Activated T-cell treated with anti-CD3 and anti-CD28 coated beads, Interleukin-2, amount 50 U/mL, for 72 hours (primary cell): ENCODE data around the gene ELAPOR2. TPM values are rescaled to one million over a fixed set of nuclear protein-coding genes. Genes with fewer than 3 reads are reported as not detected.

Experiments
- ATAC-seq, 2 donors: fragments of 150-1000 bp; cut with Tn5 transposase; replicated peaks in 1 of 2; 2 replicates each; pipeline ENCODE4 v1.10.0; 2021; ENCODE audit warnings: moderate library complexity in 2 of 2, mild to moderate bottlenecking in 1 of 2
- DNase-seq, 2 donors: peaks; one replicate each; pipeline ENCODE4 v3.0.0; 2021 to 2022; ENCODE audit warnings: mixed read lengths in 1 of 2
- H3K27ac Mint-ChIP-seq: one replicate; pipeline ENCODE4 v1.8.0; 2022; ENCODE audit warnings: mild to moderate bottlenecking, moderate library complexity, mixed read lengths
- H3K27me3 Mint-ChIP-seq: one replicate; pipeline ENCODE4 v1.8.0; 2022; ENCODE audit warnings: low read depth, mixed read lengths
- H3K36me3 Mint-ChIP-seq, 2 donors: one replicate each; pipeline ENCODE4 v1.8.0; 2022; ENCODE audit warnings: mixed read lengths in 2 of 2, mild to moderate bottlenecking in 1 of 2; ENCODE audit not compliant: insufficient read depth in 2 of 2
- H3K4me1 Mint-ChIP-seq: one replicate; pipeline ENCODE4 v1.8.0; 2022; ENCODE audit warnings: low read depth, mixed read lengths
- H3K4me3 Mint-ChIP-seq, 2 donors: one replicate each; pipeline ENCODE4 v1.8.0; 2022; ENCODE audit warnings: mild to moderate bottlenecking in 2 of 2, mixed read lengths in 2 of 2, moderate library complexity in 2 of 2
- H3K9me3 Mint-ChIP-seq, 2 donors: one replicate each; pipeline ENCODE4 v1.8.0; 2022; ENCODE audit warnings: mixed read lengths in 2 of 2
- total RNA-seq, 2 donors: library from RNA; stranded (reverse); gene quantifications; one replicate each; pipeline ENCODE4 v1.2.3, GENCODE V29; 2022

The ELAPOR2 gene
- total RNA-seq, 2 donors from 2014 or later, result 9.3 to 16.8 TPM

GRCh38 chr7:87029078-87029477, 30.4 kb downstream of the ELAPOR2 start:
- no peaks in the 10 kb centered on the region for H3K27me3 Mint-ChIP-seq
- no peak overlapping the region for H3K27ac Mint-ChIP-seq
- no peaks in the 10 kb centered on the region for H3K4me1 Mint-ChIP-seq
- H3K4me3 Mint-ChIP-seq, result no peak overlapping the region
- ATAC-seq (no peak), DNase-seq (no peak)
- H3K9me3 Mint-ChIP-seq, result peaks cover 2 to 3% of the 10 kb centered on the region in 2 donors
- peaks cover 0 to 2% of the 10 kb centered on the region in 2 donors for H3K36me3 Mint-ChIP-seq

- H3K27me3 Mint-ChIP-seq, result no peaks in the 10 kb centered on the region
- no peak for DNase-seq
Measured at GRCh38 chr7:87028636-87029035, 30.8 kb downstream of the ELAPOR2 start.

GRCh38 chr7:87027900-87028299, 31.6 kb downstream of the ELAPOR2 start:
- H3K27ac Mint-ChIP-seq, result no peak overlapping the region
- DNase-seq (no peak), ATAC-seq (no peak)
- no peaks in the 10 kb centered on the region for H3K4me1 Mint-ChIP-seq
- H3K4me3 Mint-ChIP-seq, result no peak overlapping the region
- peaks cover 2 to 3% of the 10 kb centered on the region in 2 donors for H3K9me3 Mint-ChIP-seq
- no peaks in the 10 kb centered on the region for H3K27me3 Mint-ChIP-seq
- peaks cover 0 to 2% of the 10 kb centered on the region in 2 donors for H3K36me3 Mint-ChIP-seq

More at GRCh38 chr7:87028636-87029035, 30.8 kb downstream of the ELAPOR2 start:
- Mint-ChIP-seq H3K4me3 (no peak overlapping the region), H3K36me3 (peaks cover 0 to 2% of the 10 kb centered on the region in 2 donors), H3K27ac (no peak overlapping the region), H3K4me1 (no peaks in the 10 kb centered on the region), H3K9me3 (peaks cover 2 to 3% of the 10 kb centered on the region in 2 donors)
- ATAC-seq, result no peak

GRCh38 chr7:87021285-87021684, 38.2 kb downstream of the ELAPOR2 start:
- no peaks in the 10 kb centered on the region for H3K9me3 Mint-ChIP-seq
- H3K27ac Mint-ChIP-seq, result no peak overlapping the region
- DNase-seq, result no peak
- H3K4me3 Mint-ChIP-seq, result no peak overlapping the region
- no peak for ATAC-seq
- no peaks in the 10 kb centered on the region for H3K4me1 Mint-ChIP-seq
- H3K36me3 Mint-ChIP-seq, result no peaks in the 10 kb centered on the region
- no peaks in the 10 kb centered on the region for H3K27me3 Mint-ChIP-seq

- peaks cover 12% of the 10 kb centered on the region for H3K27me3 Mint-ChIP-seq
- no peaks in the 10 kb centered on the region for H3K36me3 Mint-ChIP-seq
- H3K27ac Mint-ChIP-seq, result no peak overlapping the region
- H3K4me3 Mint-ChIP-seq, result no peak overlapping the region
- no peak for ATAC-seq
- no peaks in the 10 kb centered on the region for H3K4me1 Mint-ChIP-seq
- DNase-seq, result no peak
- no peaks in the 10 kb centered on the region for H3K9me3 Mint-ChIP-seq
Measured at GRCh38 chr7:87016606-87017005, 42.8 kb downstream of the ELAPOR2 start.

GRCh38 chr7:87013840-87014190, 45.6 kb downstream of the ELAPOR2 start:
- no peak overlapping the region for H3K4me3 Mint-ChIP-seq
- H3K27ac Mint-ChIP-seq, result no peak overlapping the region
- DNase-seq, result no peak
- H3K36me3 Mint-ChIP-seq, result no peaks in the 10 kb centered on the region
- peaks cover 12% of the 10 kb centered on the region for H3K27me3 Mint-ChIP-seq
- no peaks in the 10 kb centered on the region for H3K9me3 Mint-ChIP-seq
- no peaks in the 10 kb centered on the region for H3K4me1 Mint-ChIP-seq
- ATAC-seq, result no peak

- Mint-ChIP-seq H3K9me3 (no peaks in the 10 kb centered on the region), H3K36me3 (no peaks in the 10 kb centered on the region)
- no peak for DNase-seq
Measured at GRCh38 chr7:87013136-87013839, 46.2 kb downstream of the ELAPOR2 start.

More at GRCh38 chr7:87013136-87013839, 46.2 kb downstream of the ELAPOR2 start:
- Mint-ChIP-seq H3K27ac (no peak overlapping the region), H3K4me3 (no peak overlapping the region), H3K4me1 (no peaks in the 10 kb centered on the region), H3K27me3 (peaks cover 12% of the 10 kb centered on the region)
- no peak for ATAC-seq

Other genes starting within 250 kb of the ELAPOR2 start
- gene DMTF1, start 92.8 kb upstream of the ELAPOR2 start, total RNA-seq, result 100 to 1,000 TPM in 1 of 2 donors, 10 to 100 TPM in 1; 90.0 to 103 TPM
- gene TMEM243, start 160.1 kb upstream of the ELAPOR2 start, total RNA-seq, result 10 to 100 TPM; 58.6 to 65.6 TPM